K562 (cell line): Measurements from ENCODE around the gene MLX. TPM values are rescaled to one million over a fixed set of nuclear protein-coding genes. Genes with fewer than 3 reads are reported as not detected.
A peak's percentile ranks its signal among the peaks of the same experiment; 100 is the strongest.

ENCODE experiments used
- HNRNPLL ChIP-seq: fragments of 200-400 bp; formaldehyde crosslinking; IDR thresholded peaks from 2 replicates; pipeline ENCODE4 v1.6.1; 2017; ENCODE audit warnings: low read length, low read depth, mild to moderate bottlenecking; ENCODE audit not compliant: poor library complexity, severe bottlenecking
- KLF16 ChIP-seq: IDR thresholded peaks from 2 replicates; pipeline ENCODE4 v1.6.1; 2016; ENCODE audit warnings: antibody characterized with exemption
- NCOR1 ChIP-seq: fragments of 450-650 bp; IDR thresholded peaks from 2 replicates; pipeline ENCODE4 v1.6.1; 2016; ENCODE audit warnings: mild to moderate bottlenecking, moderate library complexity
- SMARCC2 ChIP-seq: fragments of 450-650 bp; IDR thresholded peaks from 2 replicates; pipeline ENCODE4 v1.6.1; 2017; ENCODE audit warnings: antibody characterized with exemption, moderate library complexity, mild to moderate bottlenecking, low read depth
- TAF1 ChIP-seq: IDR thresholded peaks from 2 replicates; pipeline ENCODE4 v1.6.1; 2011; ENCODE audit warnings: mild to moderate bottlenecking, low read length, moderate library complexity; ENCODE audit not compliant: insufficient read depth, control insufficient read depth, severe bottlenecking; ENCODE audit errors: extremely low read depth
- polyA plus RNA-seq, 8 experiments: library from polyadenylated mRNA; depleted of rRNA in 4 of 8; stranded (reverse) in 5 of 8; unstranded in 3 of 8; fragments of >200 nt; fragmentation: Nextera tagmentation in 2 of 8; fragmentation: Illumina TruSeq in 1 of 8; extraction: Ambion mirVana in 2 of 8; extraction: Trizol in 1 of 8; gene quantifications; 2 replicates each; pipeline versions ENCODE4 v1.2.1 to v1.2.3, GENCODE V29; 2011 to 2014; ENCODE audit warnings: inconsistent platforms in 1 of 8, missing spikeins in 1 of 8
- total RNA-seq, 7 experiments: library from RNA; depleted of rRNA in 6 of 7; stranded (reverse); fragments of >200 nt in 6 of 7; fragmentation: Illumina TruSeq in 2 of 7; extraction: Trizol in 2 of 7; gene quantifications; 2 replicates each; pipeline versions ENCODE4 v1.2.1 to v1.2.3, GENCODE V29; 2011 to 2021; ENCODE audit warnings: low replicate concordance in 1 of 7
- TF ChIP-seq, protein P1 (sequence below): fragments of 200-600 bp; sonication (generic); IDR thresholded peaks from one replicate; pipeline ENCODE4 v1.6.1; 2012; ENCODE audit warnings: mild to moderate bottlenecking, low read depth, low read length, inconsistent platforms
- TF ChIP-seq, protein P2 (sequence below): sonication (generic); formaldehyde crosslinking; IDR thresholded peaks from 2 replicates; pipeline ENCODE4 v1.9.0; 2022; ENCODE audit warnings: mild to moderate bottlenecking, missing genetic modification reagents

Gene MLX
- total and polyA plus RNA-seq, 9 of the 15 experiments (the other 6 are each of a cell fraction or from before 2014, with no cell fraction given): 42.9 to 100 (median 58.9) TPM

DNA sequence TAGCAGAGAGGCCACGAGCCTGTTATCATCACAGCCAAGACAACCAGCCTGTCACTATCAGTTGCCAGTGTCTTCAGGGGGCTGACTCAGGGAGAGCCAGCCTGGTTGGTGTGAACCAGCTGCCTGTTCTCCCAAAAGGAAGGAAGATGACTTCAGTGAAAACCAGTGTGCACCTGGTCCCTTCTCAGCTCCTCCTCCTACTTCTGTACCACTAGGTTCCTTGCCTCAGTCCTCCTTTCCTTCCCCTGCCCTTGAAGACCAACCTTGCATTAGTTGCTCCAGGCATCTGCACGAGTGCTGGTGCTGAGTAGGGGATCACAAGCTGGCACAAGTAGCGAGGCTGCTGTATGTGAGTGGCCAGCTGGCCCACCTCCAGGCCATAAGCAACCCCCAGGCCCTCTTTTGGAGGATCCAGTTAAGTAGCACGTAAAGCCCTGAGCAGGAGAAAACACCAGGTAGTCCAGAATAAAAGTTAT, 51.1 kb downstream of the MLX start (continued):
- TF ChIP-seq, protein P1, sequence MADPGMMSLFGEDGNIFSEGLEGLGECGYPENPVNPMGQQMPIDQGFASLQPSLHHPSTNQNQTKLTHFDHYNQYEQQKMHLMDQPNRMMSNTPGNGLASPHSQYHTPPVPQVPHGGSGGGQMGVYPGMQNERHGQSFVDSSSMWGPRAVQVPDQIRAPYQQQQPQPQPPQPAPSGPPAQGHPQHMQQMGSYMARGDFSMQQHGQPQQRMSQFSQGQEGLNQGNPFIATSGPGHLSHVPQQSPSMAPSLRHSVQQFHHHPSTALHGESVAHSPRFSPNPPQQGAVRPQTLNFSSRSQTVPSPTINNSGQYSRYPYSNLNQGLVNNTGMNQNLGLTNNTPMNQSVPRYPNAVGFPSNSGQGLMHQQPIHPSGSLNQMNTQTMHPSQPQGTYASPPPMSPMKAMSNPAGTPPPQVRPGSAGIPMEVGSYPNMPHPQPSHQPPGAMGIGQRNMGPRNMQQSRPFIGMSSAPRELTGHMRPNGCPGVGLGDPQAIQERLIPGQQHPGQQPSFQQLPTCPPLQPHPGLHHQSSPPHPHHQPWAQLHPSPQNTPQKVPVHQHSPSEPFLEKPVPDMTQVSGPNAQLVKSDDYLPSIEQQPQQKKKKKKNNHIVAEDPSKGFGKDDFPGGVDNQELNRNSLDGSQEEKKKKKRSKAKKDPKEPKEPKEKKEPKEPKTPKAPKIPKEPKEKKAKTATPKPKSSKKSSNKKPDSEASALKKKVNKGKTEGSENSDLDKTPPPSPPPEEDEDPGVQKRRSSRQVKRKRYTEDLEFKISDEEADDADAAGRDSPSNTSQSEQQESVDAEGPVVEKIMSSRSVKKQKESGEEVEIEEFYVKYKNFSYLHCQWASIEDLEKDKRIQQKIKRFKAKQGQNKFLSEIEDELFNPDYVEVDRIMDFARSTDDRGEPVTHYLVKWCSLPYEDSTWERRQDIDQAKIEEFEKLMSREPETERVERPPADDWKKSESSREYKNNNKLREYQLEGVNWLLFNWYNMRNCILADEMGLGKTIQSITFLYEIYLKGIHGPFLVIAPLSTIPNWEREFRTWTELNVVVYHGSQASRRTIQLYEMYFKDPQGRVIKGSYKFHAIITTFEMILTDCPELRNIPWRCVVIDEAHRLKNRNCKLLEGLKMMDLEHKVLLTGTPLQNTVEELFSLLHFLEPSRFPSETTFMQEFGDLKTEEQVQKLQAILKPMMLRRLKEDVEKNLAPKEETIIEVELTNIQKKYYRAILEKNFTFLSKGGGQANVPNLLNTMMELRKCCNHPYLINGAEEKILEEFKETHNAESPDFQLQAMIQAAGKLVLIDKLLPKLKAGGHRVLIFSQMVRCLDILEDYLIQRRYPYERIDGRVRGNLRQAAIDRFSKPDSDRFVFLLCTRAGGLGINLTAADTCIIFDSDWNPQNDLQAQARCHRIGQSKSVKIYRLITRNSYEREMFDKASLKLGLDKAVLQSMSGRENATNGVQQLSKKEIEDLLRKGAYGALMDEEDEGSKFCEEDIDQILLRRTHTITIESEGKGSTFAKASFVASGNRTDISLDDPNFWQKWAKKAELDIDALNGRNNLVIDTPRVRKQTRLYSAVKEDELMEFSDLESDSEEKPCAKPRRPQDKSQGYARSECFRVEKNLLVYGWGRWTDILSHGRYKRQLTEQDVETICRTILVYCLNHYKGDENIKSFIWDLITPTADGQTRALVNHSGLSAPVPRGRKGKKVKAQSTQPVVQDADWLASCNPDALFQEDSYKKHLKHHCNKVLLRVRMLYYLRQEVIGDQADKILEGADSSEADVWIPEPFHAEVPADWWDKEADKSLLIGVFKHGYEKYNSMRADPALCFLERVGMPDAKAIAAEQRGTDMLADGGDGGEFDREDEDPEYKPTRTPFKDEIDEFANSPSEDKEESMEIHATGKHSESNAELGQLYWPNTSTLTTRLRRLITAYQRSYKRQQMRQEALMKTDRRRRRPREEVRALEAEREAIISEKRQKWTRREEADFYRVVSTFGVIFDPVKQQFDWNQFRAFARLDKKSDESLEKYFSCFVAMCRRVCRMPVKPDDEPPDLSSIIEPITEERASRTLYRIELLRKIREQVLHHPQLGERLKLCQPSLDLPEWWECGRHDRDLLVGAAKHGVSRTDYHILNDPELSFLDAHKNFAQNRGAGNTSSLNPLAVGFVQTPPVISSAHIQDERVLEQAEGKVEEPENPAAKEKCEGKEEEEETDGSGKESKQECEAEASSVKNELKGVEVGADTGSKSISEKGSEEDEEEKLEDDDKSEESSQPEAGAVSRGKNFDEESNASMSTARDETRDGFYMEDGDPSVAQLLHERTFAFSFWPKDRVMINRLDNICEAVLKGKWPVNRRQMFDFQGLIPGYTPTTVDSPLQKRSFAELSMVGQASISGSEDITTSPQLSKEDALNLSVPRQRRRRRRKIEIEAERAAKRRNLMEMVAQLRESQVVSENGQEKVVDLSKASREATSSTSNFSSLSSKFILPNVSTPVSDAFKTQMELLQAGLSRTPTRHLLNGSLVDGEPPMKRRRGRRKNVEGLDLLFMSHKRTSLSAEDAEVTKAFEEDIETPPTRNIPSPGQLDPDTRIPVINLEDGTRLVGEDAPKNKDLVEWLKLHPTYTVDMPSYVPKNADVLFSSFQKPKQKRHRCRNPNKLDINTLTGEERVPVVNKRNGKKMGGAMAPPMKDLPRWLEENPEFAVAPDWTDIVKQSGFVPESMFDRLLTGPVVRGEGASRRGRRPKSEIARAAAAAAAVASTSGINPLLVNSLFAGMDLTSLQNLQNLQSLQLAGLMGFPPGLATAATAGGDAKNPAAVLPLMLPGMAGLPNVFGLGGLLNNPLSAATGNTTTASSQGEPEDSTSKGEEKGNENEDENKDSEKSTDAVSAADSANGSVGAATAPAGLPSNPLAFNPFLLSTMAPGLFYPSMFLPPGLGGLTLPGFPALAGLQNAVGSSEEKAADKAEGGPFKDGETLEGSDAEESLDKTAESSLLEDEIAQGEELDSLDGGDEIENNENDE: no peak
- TF ChIP-seq NCOR1: peak; percentile 64
- peak; percentile 9 for TF ChIP-seq TAF1
- TF ChIP-seq SMARCC2: no peak
- no peak for TF ChIP-seq HNRNPLL
- TF ChIP-seq KLF16: peak; percentile 37; the same call in 1 of the 2 replicates
- TF ChIP-seq, protein P2, sequence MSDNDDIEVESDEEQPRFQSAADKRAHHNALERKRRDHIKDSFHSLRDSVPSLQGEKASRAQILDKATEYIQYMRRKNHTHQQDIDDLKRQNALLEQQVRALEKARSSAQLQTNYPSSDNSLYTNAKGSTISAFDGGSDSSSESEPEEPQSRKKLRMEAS (CRISPR knock-in tag): 0 out of 2 replicates have a peak, but pooled peaks have one; percentile 15
